NCI-H1092 treated with DMSO at 0.1 percent for 48 hours (cell line): Measurements from ENCODE around the gene DHTKD1.

Experiments used
- DNase-seq: peaks from one replicate; lab custom pipeline; 2025; lab: John Stamatoyannopoulos, UW

DHTKD1 gene, protein sequence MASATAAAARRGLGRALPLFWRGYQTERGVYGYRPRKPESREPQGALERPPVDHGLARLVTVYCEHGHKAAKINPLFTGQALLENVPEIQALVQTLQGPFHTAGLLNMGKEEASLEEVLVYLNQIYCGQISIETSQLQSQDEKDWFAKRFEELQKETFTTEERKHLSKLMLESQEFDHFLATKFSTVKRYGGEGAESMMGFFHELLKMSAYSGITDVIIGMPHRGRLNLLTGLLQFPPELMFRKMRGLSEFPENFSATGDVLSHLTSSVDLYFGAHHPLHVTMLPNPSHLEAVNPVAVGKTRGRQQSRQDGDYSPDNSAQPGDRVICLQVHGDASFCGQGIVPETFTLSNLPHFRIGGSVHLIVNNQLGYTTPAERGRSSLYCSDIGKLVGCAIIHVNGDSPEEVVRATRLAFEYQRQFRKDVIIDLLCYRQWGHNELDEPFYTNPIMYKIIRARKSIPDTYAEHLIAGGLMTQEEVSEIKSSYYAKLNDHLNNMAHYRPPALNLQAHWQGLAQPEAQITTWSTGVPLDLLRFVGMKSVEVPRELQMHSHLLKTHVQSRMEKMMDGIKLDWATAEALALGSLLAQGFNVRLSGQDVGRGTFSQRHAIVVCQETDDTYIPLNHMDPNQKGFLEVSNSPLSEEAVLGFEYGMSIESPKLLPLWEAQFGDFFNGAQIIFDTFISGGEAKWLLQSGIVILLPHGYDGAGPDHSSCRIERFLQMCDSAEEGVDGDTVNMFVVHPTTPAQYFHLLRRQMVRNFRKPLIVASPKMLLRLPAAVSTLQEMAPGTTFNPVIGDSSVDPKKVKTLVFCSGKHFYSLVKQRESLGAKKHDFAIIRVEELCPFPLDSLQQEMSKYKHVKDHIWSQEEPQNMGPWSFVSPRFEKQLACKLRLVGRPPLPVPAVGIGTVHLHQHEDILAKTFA

DNA sequence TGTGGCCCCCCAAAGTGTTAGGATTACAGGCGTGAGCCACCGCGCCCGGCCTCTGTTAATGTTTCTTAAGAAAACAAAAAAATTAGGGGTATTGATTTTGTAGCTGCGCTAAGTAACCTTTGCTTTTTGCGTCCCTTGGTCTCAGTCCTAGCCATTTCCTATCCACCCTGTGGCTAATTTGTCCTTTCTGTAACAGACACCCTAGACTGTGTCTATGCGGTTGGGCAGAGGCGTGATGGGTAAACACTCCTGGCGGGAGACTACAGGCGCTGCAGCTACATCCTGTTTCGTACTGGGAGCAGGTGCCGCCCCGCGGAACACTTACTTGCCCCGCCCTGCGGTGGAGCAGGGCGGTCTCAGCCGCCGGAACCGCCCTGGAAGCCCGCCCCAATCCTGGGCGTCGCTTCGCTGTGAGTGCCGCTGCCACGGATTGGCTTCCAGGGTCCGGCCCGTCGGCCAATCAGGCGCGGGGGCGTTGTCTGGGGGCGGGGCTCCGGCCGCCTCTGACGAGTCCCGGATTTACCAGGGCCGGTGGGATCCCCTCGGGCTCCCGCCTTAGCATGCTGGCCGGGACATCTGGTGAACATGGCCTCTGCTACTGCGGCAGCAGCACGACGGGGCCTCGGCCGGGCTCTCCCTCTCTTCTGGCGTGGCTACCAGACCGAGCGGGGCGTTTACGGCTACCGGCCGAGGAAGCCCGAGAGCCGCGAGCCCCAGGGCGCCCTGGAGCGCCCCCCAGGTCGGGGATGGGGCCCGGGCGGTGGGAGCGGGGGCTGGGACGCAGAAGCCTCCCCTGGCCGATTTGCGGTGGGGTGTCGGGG is at the start of gene DHTKD1:
TSS of gene DHTKD1 (plus strand) at position 506 of the 821 bp plus-strand sequence. CDS start at position 586, 80 bp downstream.
- DNase-seq: peak; percentile 93

DNA sequence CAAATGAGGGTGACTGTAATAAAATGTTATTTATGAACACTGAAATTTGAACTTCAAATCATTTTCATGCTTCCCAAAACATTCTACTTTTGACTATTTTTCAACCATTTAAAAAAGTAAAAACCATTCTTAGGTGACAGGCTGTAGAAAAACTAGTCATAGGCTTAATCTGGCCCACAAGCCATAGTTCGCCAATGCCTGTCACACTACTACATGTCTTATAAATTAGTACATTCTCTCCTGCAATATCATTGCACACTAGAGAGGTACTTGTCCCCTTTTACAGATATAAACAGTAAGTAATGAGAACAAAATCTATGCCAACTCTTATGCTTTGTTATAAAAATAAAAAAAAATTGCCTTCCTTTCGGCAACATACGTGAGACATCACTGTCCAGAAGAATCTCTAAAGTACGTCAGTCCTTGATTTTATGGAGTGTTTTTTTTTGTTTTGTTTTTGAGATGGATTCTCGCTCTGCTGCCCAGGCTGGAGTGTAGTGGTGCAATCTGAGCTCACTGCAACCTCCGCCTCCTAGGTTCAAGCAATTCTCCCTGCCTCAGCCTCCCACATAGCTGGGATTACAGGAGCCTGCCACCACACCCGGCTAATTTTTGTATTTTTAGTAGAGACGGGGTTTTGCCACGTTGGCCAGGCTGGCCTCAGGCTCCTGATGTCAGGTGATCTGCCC is 49.3 kb upstream of the DHTKD1 start:
- DNase-seq: no peak

DNA sequence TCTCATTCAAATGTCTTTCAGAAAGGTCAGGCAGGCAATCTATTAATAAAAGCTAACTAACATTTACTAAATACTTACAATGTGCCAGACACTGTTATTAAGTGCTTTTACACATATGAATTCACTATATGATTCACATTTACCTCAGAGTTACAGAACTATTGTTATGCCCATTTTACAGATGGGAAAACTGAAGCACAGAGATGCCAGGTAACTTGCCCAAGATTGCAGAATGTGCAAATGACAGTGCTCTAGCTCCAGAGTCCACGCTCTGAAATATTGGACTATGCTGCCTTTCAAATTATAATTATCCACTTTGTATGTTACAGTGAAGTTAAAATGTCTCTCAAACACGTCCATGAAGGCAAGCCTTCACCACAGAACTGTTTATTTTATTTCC is 48.2 kb upstream of the DHTKD1 start:
- no peak for DNase-seq

DNA sequence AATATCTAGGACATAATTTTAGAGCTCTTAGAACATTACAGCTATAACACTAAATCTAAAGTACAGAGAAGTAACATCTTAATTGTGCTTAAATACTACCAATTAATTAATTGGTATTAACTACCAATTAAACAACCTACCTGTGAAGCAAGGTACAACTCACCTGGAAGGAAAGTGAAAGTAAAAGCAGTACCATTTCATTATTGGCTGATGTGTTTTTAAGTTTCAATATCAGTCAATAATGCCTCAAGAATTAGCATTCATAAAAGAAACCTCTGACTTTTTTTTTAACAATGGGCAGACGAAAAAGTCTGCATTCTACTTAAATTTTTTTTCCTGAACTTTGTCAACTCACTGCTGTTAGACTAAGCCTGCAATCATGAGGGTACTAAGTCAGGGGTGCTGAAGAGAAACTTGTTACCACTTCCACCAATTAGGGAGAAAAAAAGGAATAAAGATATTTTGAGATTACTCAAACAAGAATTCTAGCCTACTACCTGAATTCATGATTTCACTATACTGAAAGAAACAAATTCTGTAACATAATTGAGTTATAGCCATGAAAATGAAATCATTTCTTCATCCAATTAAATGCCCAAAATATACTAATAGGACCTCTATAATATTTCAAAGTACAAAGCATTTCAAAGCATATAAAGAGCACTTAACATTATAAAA is 46.0 kb upstream of the DHTKD1 start:
- no peak for DNase-seq

DNA sequence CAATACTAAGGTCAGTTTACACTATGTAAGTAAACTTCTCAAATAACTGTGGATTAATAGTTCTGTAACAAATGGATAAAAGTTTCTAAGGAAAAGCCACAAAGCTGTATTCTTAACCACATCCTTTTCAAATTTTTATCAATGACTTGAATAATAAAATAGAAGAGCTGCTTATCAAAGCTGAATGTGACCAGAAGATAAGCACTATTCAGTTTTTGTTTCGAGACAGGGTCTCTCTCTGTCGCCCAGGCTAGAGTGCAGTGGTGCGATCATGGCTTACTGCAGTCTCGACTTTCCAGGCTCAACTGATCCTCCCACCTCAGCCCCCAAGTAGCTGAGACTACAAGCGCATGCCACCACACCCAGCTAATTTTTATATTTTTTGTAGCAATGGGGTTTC is 43.2 kb upstream of the DHTKD1 start:
- DNase-seq: no peak

DNA sequence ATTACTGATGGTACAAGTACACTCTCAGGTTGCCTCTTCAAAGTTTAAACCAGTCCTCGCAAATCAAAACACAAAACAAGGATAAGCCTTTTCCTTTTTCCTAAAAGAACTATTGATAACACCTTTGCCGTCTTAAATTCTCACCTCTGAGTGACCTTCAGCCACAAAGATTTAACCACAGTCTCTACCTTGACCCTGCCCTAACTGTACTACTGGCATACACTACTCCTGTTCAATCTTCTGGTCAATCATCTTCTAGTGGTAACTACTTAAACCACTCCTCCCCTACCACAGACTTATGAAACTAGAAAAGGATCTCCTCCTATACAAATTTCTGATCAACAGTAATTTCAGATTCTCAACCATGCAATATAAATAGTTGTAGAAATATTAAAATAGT is 41.2 kb upstream of the DHTKD1 start:
- no peak for DNase-seq

DNA sequence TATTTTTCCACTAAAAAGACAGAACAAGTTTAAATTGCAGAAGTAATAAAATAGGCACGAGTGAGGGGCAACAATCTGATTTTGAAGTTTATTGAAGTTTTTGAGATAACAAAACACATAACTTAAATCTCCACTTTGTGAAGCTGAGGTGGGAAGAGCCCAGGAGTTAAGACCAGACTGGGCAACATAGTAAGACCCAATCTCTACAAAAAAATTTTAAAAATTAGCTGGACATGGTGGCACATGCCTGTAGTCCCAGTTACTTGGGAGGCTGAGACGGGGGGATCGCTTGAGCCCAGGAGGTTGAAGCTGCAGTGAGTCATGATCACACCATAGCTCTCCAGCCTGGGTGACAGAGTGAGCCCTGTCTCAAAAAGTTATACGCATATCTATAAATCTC is 37.4 kb upstream of the DHTKD1 start:
- no peak for DNase-seq

DNA sequence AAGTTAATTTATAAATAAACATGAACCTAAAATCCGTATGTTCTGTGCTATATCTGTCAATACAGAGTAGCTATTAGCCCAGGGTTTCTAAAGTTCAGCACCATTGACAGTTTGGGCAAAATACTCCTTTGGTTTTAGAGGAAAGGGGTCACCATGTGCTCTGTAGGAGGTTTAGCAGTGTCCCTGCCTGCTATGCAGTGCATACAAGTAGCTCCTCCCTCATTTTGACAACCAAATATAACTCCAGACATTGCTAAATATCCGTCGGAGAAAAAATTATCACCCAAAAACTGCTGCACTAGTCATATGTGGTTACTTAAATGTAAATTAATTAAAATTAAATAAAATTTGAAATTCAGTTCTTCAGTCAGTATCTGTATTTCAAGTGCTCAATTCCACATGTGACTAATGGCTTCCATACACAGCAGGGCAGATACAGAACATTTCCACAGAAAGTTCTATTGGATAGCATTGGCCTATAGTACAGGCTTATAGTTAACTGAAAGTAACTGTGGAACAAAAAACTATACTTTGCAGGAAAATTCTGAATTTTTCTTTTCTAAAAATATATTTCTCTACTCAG is 32.6 kb upstream of the DHTKD1 start:
- DNase-seq: no peak

DNA sequence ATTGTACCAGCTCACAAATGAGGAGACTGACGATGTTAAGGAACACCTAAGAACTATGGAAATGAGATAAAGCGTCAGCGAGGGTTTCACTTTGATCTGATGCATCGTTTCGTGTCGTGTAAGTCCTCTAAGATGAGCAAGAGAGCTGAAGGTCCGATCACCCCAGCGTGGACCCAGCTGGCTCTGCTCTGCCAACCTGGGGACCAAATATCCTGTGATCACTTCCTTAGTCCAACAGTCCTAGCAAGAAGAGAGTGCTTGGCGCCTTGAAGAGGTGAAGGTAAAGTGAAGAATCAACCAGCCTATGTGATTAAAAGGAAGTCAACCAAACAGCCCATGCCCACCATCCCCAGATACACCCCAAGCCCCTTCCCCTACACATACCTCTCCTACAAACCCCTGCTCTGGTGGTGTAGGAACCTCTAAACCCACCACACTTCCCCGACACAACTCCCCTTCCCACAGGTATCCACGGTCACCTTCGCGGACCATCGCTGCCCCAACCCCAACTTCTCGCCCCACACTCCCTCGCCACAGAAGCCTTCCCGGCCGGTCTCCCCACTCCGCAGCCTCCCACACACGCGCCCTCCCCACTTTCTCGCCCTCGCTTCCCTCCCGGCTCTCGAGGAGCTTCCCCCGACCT is 26.9 kb upstream of the DHTKD1 start:
- DNase-seq: peak; percentile 22

DNA sequence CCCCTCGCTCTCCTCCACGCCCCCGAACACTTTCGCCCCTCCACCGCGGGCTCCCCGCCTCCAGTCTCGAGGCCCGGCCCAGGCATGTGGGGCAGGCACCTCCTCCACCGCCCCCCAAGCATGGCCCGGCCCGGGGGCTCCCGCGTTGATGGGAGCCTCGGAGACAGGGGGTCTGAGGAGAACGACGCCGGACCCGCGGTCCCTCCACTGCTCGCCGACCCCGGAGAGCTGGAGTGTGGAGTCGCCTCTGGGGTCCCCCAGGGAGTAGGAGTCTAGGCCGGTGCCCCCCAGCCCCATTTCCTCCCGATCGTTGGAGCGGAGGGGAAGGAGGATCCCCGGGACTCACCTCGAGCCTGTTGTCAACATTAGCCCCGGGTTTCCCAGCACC is 26.4 kb upstream of the DHTKD1 start:
- no peak for DNase-seq

DNA sequence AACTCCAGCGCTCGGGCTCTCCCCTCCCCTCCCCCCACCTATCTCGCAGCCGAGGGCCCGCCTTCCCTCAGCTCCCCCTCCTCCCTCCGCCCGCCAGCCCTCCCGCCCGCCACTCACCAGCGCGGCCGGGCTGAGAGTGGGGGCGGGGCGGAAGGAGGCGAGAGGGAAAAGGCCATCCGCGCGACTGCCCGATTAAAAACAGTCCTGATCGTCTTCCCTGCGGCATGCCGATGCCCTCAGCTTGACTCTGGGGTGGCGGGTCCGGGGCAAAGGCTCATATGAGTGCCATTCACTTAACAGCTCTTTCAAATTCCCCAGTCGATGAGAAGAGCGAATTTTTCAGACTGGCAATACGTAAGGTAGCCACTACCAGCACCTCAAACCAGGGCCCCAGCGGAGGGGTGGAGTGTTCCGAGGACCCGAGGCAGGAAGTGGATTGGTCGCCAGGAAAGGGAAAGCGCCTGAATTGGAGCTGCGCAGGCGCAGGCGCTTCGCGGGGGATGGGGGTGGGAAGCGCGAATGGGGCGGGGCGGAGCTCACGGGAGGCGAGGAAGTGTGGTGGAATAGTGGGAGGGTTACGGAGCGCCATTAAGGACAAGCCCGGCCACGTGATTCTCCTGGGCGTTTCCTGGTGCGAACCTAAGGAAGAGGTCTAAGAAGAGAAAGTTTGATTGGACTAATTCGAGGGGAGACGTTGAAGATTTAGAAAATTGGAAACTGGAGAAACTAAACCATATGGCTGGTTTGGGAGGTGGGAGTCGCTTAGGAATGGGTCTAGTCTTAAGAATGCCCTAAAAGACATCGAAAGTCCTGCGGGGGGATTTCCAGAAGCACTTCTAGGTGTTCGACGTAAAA is 25.7 kb upstream of the DHTKD1 start, which contains the start of gene UPF2:
TSS of gene UPF2 (minus strand) at position 13 of the 855 bp plus-strand sequence. CDS start 7,386 bp downstream, outside the sequence.
- peak; percentile 96 for DNase-seq

DNA sequence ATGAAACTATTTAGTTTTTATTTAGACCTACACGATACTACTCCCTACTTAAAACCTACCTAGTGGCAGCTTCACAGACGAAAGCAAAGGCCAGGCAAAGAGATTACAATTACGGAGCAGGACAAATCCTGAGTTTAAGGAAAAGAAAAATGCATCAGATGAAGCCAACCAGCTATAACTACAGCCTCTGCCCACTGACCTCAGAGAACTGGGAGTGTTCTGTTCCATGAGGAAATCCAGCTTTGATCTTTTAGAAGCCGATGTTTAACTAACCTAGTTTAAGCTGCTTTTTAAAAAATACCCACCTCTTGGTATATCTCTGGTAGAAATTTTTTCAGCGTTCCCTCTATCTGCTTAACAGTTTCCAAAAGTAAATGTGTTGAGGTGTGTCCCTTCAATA is 23.2 kb upstream of the DHTKD1 start:
- no peak for DNase-seq

DNA sequence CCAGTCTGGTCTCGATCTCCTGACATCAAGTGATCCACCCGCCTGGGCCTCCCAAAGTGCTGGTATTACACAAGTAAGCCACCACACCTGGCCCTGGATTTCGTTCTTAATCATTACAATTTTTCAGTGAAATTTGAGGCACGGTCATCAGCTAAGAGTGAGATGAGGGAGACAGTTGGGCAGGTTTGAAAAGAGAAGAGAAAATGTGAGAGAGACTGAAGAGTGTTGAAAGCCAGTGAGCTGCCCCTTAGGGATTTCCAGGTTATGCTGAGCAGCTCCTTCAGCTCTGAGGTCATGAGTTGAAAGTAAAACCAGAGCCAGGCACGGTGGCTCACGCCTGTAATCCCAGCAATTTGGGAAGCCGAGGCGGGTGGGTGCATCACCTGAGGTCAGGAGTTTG is 20.2 kb upstream of the DHTKD1 start:
- DNase-seq: no peak

DNA sequence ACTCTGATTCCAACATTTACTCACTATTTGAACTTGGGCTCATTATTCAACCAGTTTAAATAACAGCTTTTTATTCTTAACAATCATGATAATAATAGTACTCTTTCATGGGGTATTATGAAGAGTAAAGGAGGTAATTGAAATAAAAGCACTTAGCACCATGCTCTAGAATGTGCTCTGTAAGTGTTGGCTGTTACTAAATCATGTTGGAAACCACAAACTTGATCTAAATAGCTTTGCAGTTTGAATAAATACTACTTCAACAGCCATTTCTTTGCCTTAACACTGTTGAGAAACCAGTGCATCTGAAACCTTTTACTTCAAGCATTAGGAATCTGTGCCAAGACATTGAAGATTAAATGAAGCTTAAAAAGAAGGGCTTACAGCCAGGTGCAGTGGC is 18.2 kb upstream of the DHTKD1 start:
- no peak for DNase-seq

DNA sequence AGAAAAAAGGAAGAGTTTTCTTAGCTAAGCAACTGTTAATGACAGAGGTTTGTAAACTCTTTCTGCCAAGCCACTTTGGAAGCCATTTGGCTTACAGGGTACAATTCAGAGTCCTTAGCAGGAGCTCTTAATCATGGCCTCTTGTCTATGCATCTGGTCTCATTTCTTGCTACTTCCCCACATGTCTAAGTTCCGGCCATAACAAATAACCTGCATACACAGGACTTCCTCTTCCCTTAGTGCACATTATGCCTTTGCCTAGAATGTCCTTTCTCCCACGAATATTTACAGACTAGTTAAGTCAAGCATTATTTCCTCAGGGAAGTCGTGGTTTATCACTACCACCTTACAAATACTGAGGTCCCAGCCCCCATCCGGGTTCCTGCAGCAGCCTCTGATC is 17.5 kb upstream of the DHTKD1 start:
- no peak for DNase-seq

DNA sequence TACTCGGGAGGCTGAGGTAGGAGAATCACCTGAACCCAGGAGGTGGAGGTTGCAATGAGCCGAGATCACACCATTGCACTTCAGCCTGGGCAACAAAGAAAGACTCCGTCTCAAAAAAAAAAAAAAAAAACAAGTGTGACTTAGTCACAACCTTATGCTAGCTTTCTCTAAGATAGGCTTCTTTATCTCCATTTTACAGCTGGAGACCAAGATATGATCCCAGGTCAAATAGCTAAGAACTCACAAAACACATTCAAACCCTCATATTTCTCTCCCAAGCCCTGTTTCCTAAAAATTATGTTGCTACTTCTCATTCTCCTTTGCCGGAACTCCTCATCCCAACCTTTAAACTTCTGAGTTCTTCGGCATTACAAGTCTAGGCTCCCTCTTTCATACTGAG is 13.0 kb upstream of the DHTKD1 start:
- DNase-seq: no peak

DNA sequence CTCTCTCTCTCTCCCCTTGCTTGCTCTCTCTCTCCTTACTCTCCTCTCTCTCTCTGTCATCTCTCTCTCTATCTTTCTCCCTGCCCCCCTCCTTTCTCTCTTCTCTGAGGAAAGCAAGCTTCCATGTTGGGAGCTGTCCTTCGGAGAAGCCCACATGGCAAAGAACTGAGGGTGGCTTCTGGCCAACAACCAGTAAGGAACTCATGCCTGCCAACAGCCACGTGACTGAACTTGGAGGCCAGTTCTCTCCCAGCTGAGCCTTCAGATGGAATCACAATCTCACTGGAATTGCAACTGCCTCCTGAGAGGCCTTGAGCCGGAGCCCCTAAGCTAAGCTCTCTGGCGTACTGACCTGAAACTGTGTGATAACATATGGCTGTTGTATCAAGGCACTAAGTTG is 12.0 kb upstream of the DHTKD1 start:
- DNase-seq: no peak

DNA sequence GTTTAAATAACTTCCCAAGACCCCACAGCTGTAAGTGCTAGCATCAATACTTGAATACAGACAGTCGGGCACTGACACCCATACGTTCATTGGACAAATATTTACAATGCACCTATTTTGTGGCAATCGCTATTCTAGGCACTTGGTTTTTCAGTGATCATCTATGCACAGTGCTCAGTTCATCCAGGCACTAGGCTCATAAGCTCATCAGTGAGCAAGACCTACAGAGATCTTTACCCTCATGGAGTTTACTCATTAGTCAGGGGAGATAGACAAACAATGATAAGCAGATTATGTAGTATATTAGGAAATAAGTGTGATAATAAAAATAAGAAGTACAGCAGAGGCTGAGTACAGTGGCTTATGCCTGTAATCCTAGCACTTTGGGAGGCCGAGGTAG is 7.6 kb upstream of the DHTKD1 start:
- no peak for DNase-seq
